Astrocyte (in vitro differentiated cells and primary cell): ENCODE results near the gene WDR59. TPM values are rescaled to one million over a fixed set of nuclear protein-coding genes. Genes with fewer than 3 reads are reported as not detected.
"Not testable (repeated sequence)": the region's sequence is repeated elsewhere in the genome, so short reads cannot be mapped to it uniquely, and the experiment has no call there.

Source experiments
- DNase-seq: peaks from one replicate; pipeline ENCODE4 v3.0.0-alpha.2; 2010; ENCODE audit warnings: low read depth
- FAIRE-seq: peaks from 2 replicates; lab custom pipeline; 2011; peaks lifted over from hg19 to GRCh38; lab: Jason Lieb, UNC
- H2AFZ ChIP-seq: 2 replicates; pipeline ENCODE4 v1.6.0; 2012; ENCODE audit warnings: low read depth, low read length, inconsistent platforms
- H3K27ac ChIP-seq: 2 replicates; pipeline ENCODE4 v1.5.1; 2011; ENCODE audit warnings: low read depth, low read length, inconsistent platforms
- H3K27me3 ChIP-seq: 2 replicates; pipeline ENCODE4 v1.6.0; 2011; ENCODE audit warnings: low read length, inconsistent platforms; ENCODE audit not compliant: insufficient read depth
- H3K36me3 ChIP-seq: 2 replicates; pipeline ENCODE4 v1.5.1; 2011; ENCODE audit warnings: low read length, inconsistent platforms; ENCODE audit not compliant: insufficient read depth
- H3K4me1 ChIP-seq: 2 replicates; pipeline ENCODE4 v1.5.1; 2011; ENCODE audit warnings: low read length, inconsistent platforms; ENCODE audit not compliant: insufficient read depth
- H3K4me2 ChIP-seq: 2 replicates; pipeline ENCODE4 v1.6.0; 2012; ENCODE audit warnings: low read length, inconsistent platforms
- H3K4me3 ChIP-seq: 2 replicates; pipeline ENCODE4 v1.5.1; 2011; ENCODE audit warnings: low read depth, mild to moderate bottlenecking, low read length, inconsistent platforms; ENCODE audit not compliant: insufficient read depth
- H3K79me2 ChIP-seq: 2 replicates; pipeline ENCODE4 v1.6.0; 2012; ENCODE audit warnings: mild to moderate bottlenecking, low read length, inconsistent platforms; ENCODE audit not compliant: insufficient read depth
- H3K9ac ChIP-seq: 2 replicates; pipeline ENCODE4 v1.6.0; 2012; ENCODE audit warnings: mild to moderate bottlenecking, low read length, inconsistent platforms
- H3K9me3 ChIP-seq: 2 replicates; pipeline ENCODE4 v1.5.1; 2012; ENCODE audit warnings: low read depth, mild to moderate bottlenecking, low read length, inconsistent platforms; ENCODE audit not compliant: insufficient read depth
- H4K20me1 ChIP-seq: 2 replicates; pipeline ENCODE4 v1.6.0; 2012; ENCODE audit warnings: low read length, inconsistent platforms; ENCODE audit not compliant: insufficient read depth
- H3K27ac Mint-ChIP-seq: one replicate; pipeline ENCODE4 v1.8.0; 2021; ENCODE audit warnings: mild to moderate bottlenecking, mixed read lengths; ENCODE audit not compliant: unreplicated experiment
- H3K27me3 Mint-ChIP-seq: one replicate; pipeline ENCODE4 v1.8.0; 2021; ENCODE audit warnings: low read depth, mixed read lengths; ENCODE audit not compliant: unreplicated experiment
- H3K36me3 Mint-ChIP-seq: one replicate; pipeline ENCODE4 v1.8.0; 2021; ENCODE audit warnings: low read depth, mixed read lengths; ENCODE audit not compliant: unreplicated experiment
- H3K4me1 Mint-ChIP-seq: one replicate; pipeline ENCODE4 v1.8.0; 2021; ENCODE audit warnings: low read depth, mixed read lengths; ENCODE audit not compliant: unreplicated experiment
- H3K4me3 Mint-ChIP-seq: one replicate; pipeline ENCODE4 v1.8.0; 2021; ENCODE audit warnings: mild to moderate bottlenecking, moderate library complexity, mixed read lengths; ENCODE audit not compliant: unreplicated experiment
- H3K9me3 Mint-ChIP-seq: one replicate; pipeline ENCODE4 v1.8.0; 2021; ENCODE audit warnings: mild to moderate bottlenecking, mixed read lengths; ENCODE audit not compliant: unreplicated experiment
- CTCF ChIP-seq: IDR thresholded peaks from 2 replicates; pipeline ENCODE4 v1.5.1; 2011; ENCODE audit warnings: low read depth, mild to moderate bottlenecking, inconsistent platforms, low read length, moderate library complexity; ENCODE audit not compliant: insufficient read depth
- EZH2 ChIP-seq: IDR thresholded peaks from 2 replicates; pipeline ENCODE4 v1.6.1; 2012; ENCODE audit warnings: mild to moderate bottlenecking, low read length, inconsistent platforms; ENCODE audit not compliant: insufficient read depth
- total RNA-seq: library from RNA; stranded (reverse); gene quantifications from 2 replicates; pipeline ENCODE4 v1.2.1, GENCODE V29; 2021

The WDR59 gene
- total RNA-seq, 1 donor from 2014 or later, result 63.8 TPM

- Histone ChIP-seq H3K27ac (no peak overlapping the region), H2AFZ (no peak overlapping the region), H3K9me3 (no peaks in the 10 kb centered on the region), H3K27me3 (no peaks in the 10 kb centered on the region), H3K36me3 (no peaks in the 10 kb centered on the region), H3K4me1 (no peaks in the 10 kb centered on the region), H3K9ac (no peak overlapping the region), H4K20me1 (no peaks in the 10 kb centered on the region), H3K79me2 (no peaks in the 10 kb centered on the region), H3K4me3 (no peak overlapping the region), H3K4me2 (no peak overlapping the region)
- no peaks in the 10 kb centered on the region for H3K9me3 Mint-ChIP-seq
- FAIRE-seq (no peak), DNase-seq (no peak)
- no peaks in the 10 kb centered on the region for H3K4me1 Mint-ChIP-seq
- H3K27ac Mint-ChIP-seq, result no peak overlapping the region
- peaks cover 20% of the 10 kb centered on the region for H3K27me3 Mint-ChIP-seq
- TF ChIP-seq CTCF, result no peak
- no peak for TF ChIP-seq EZH2
- no peak overlapping the region for H3K4me3 Mint-ChIP-seq
- no peaks in the 10 kb centered on the region for H3K36me3 Mint-ChIP-seq
Measured at GRCh38 chr16:74990832-74991231, 5.9 kb upstream of the WDR59 start.

GRCh38 chr16:74989864-74990263 lies 4.9 kb upstream of the WDR59 start:
- not testable (repeated sequence) for H3K4me3 Mint-ChIP-seq, H3K27ac Mint-ChIP-seq, H3K4me1 ChIP-seq, H3K27ac ChIP-seq, H3K9me3 ChIP-seq, H3K4me1 Mint-ChIP-seq, H3K79me2 ChIP-seq, FAIRE-seq, H3K4me2 ChIP-seq, DNase-seq, H4K20me1 ChIP-seq, H3K9ac ChIP-seq, H3K9me3 Mint-ChIP-seq, H3K36me3 ChIP-seq, H3K4me3 ChIP-seq, H3K36me3 Mint-ChIP-seq, H3K27me3 ChIP-seq, H2AFZ ChIP-seq
- H3K27me3 Mint-ChIP-seq, result peaks cover 20% of the 10 kb centered on the region

- Histone ChIP-seq H4K20me1 (peaks cover 16% of the 10 kb centered on the region), H3K27ac (no peak overlapping the region), H3K27me3 (no peaks in the 10 kb centered on the region), H3K9ac (no peak overlapping the region), H3K4me2 (no peak overlapping the region), H3K4me3 (no peak overlapping the region), H3K79me2 (peaks cover 24% of the 10 kb centered on the region), H3K4me1 (no peaks in the 10 kb centered on the region), H2AFZ (no peak overlapping the region), H3K36me3 (no peaks in the 10 kb centered on the region), H3K9me3 (no peaks in the 10 kb centered on the region)
- FAIRE-seq (no peak), DNase-seq (no peak)
- TF ChIP-seq EZH2, result no peak
- TF ChIP-seq CTCF, result no peak
- peaks cover 2% of the 10 kb centered on the region for H3K4me1 Mint-ChIP-seq
- H3K36me3 Mint-ChIP-seq, result no peaks in the 10 kb centered on the region
- H3K27me3 Mint-ChIP-seq, result peaks cover 14% of the 10 kb centered on the region
- H3K4me3 Mint-ChIP-seq, result no peak overlapping the region
- H3K27ac Mint-ChIP-seq, result no peak overlapping the region
- H3K9me3 Mint-ChIP-seq, result no peaks in the 10 kb centered on the region
Measured at GRCh38 chr16:74987027-74987681, 2.2 kb upstream of the WDR59 start.
